Hepatocyte (in vitro differentiated cells): ENCODE data around the gene CAMK1G.

Experiments
- CTCF ChIP-seq: fragments of 200-600 bp; sonication (generic); IDR thresholded peaks from 2 replicates; pipeline ENCODE4 v1.5.1; 2016; ENCODE audit warnings: antibody characterized with exemption, mild to moderate bottlenecking; ENCODE audit not compliant: poor library complexity
- EZH2phosphoT487 ChIP-seq: fragments of 200-600 bp; sonication (generic); IDR thresholded peaks from one replicate; pipeline ENCODE4 v1.6.1; 2018; ENCODE audit warnings: antibody characterized with exemption, mild to moderate bottlenecking, low read depth, moderate library complexity; ENCODE audit not compliant: unreplicated experiment, severe bottlenecking

GRCh38 chr1:209617047-209617673 is 33.6 kb downstream of the CAMK1G start:
- TF ChIP-seq EZH2phosphoT487 = no peak
- no peak for TF ChIP-seq CTCF
